Activated T-helper 1 cell treated with Interleukin-2 at 50 U/mL for 16 hours (primary cell): Measurements from ENCODE around the gene RBM24.
"Not testable (repeated sequence)": the region's sequence is repeated elsewhere in the genome, so short reads cannot be mapped to it uniquely, and the experiment has no call there.

Source experiments
- DNase-seq: peaks from one replicate; pipeline ENCODE4 v3.0.0-alpha.2; 2020; ENCODE audit warnings: low read depth

RBM24 gene

DNA sequence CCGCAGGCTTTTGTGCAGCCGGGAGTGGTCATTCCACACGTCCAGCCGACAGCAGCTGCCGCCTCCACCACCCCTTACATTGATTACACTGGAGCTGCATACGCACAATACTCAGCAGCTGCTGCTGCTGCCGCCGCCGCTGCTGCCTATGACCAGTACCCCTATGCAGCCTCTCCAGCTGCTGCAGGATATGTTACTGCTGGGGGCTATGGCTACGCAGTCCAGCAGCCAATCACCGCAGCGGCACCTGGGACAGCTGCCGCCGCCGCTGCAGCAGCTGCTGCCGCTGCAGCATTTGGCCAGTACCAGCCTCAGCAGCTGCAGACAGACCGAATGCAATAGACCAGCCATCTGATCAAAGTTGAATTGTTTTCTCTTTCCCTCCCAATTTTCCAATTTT lies 10.6 kb downstream of the RBM24 start:
- DNase-seq, result no peak

DNA sequence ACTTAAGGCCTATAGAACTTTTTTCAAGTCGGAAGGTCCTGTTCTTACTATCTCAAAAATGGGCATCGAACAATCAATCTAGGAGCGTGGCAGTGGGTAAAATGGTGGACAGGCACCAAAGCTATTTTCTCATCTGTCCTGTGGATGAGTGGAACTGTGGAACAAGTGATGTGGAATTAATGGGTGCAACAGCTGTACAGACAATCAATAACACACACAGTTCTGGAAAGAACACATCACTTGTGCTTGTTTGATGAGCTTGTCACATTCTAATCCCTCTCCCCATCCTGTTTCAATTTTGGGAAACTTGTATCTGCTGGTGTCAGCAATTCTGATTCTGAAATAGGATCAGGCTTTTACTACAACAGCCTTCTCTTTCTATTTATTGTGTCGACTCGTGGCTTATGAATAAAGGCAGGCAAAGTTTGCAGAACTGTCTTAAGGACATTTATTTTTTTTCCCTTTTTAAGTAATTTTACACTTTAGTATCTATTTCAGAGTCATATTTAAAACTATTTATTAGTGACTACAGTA lies 11.5 kb downstream of the RBM24 start:
- DNase-seq, result no peak

DNA sequence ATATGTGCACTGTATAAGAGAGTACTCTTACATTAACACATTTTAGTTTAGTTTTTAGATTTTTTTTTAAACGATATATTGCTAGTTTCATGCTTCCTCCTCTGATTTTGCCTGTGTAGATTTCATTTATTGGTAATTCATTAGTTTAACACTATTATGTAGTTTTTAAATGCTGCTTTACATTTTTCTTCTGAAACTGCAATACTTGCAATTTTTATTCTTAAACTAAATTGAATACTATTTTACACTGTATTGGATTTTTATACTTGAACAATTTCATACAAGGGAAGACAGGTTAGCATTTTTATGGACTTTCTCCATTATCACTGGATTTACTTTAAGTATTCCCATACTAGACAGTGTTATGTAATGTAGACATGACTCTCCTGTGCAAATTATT lies 12.2 kb downstream of the RBM24 start:
- no peak for DNase-seq

DNA sequence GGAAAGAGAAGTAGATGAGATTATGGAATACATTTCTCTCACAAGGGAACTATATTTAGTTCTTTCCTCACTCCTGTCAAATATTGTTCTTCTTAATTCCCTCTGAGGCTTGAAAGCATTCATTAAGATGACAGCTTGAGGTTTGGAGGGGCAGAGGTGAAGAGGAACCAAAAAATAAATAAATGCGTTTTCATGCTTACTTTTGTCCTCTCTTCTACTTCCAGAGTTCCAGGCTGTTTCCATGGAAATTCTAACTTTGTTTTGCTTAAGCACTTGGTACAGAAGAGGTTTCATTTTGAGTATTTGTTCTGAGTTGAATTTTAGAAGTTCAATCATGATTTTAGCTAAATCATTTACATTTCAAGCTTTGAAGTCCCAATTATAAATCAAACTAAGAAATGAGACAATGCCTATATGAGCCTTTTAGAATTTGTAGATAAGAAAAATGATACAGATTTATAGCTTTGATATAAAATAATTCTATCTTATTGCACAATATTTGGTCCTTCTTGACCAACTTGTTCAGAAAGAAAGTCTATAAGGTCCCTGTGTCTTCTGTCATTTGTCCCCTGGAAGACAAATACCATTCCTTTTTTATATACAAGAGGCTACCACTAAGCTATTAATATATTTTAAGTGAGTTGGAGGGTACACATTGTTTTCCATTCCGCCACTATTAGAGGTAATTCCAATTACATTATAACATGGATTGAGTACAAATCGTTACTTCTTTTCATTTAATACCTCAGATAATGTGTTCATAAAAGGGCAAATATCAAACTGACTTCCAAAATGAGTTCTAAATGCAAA lies 16.3 kb downstream of the RBM24 start:
- DNase-seq, result no peak

DNA sequence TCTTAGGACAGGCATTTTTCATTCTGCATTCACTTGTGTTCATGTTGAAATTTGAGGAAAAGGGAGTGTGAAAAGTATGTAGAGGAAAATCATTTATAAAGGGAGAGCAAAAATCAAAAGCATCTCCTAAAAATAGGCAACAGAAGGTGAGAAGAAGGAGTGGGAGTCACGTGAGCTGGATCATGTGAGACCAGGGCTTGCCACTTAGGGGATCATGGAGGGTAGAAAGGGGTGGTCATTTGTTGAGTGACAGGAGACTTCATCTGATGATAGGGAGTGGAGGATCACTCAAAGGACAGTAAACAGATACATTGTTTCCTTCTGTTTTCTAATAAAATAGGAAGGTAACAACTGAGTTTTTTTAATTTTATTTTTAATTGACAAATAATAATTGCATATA lies 17.1 kb downstream of the RBM24 start:
- DNase-seq, result no peak

DNA sequence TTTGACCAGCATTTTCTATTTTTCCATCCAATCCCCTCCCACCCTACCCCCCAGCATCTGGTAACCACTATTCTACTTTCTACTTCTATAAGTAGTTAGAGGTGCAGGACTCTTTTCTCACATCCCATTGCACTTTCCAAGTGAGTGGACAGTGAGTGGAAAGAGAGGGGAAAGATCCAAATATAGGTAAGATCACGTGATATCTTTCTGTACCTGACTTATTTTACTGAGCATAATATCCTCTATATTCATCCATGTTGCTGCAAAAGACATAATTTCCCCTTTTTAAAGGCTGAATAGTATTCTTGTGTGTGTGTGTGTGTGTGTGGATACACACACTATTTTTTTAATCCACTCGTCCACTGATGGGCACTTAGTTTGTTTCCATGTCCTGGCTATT lies 18.1 kb downstream of the RBM24 start:
- no peak for DNase-seq

DNA sequence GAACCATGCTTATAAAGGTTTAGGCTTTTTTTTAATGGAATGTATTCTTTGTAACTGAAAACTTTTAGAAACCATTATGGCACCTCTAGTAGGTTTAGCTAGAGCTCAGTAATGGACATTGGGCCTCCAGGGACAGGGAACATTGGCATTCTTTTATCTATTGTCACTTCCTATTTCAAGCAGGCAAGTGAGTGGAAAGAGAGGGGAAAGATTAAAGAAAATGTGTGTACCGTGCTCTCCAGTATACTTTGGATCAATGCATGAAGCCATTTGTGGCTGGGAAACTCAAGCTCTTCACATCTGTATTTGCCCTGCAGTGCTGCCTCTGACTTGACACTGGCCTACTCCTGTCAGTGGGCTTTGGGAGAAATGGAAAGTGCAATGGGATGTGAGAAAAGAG lies 18.6 kb downstream of the RBM24 start:
- DNase-seq, result no peak

DNA sequence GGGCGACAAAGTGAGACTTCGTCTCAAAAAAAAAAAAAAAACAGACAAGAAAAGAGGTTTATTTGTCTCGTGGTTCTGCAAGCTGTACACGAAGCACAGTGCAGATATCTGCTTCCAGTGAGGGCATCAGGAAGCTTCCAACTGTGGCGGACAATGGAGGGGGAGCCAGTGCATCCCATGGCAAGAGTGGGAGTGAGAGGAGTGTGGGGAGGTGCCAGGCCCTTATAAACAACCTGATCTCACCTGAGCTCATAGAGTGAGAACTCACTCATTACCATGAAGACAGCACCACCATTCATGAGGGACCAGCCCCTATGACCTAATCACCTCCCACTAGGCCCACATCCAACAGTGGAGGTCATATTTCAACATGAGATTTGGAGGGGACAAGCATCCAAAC lies 19.5 kb downstream of the RBM24 start:
- DNase-seq, result no peak

DNA sequence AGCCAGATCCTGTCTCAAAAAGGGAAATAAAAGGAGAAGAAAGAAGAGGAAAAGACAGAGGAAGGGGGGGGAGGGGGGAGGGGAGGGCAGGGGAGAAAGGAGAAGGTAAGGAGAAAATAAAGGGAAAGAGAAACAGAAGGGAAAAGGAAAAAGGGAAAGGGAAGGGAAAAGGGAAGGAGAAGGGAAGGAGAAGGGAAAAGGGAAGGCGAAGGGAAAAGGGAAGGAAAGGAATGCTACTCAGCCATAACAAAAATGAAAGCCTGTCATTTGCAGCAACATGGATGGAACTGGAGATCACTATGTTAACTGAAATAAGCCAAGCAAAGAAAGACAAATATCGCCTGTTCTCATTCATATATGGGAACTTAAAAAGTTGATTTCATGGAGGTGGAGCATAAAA lies 22.3 kb downstream of the RBM24 start:
- no peak for DNase-seq

DNA sequence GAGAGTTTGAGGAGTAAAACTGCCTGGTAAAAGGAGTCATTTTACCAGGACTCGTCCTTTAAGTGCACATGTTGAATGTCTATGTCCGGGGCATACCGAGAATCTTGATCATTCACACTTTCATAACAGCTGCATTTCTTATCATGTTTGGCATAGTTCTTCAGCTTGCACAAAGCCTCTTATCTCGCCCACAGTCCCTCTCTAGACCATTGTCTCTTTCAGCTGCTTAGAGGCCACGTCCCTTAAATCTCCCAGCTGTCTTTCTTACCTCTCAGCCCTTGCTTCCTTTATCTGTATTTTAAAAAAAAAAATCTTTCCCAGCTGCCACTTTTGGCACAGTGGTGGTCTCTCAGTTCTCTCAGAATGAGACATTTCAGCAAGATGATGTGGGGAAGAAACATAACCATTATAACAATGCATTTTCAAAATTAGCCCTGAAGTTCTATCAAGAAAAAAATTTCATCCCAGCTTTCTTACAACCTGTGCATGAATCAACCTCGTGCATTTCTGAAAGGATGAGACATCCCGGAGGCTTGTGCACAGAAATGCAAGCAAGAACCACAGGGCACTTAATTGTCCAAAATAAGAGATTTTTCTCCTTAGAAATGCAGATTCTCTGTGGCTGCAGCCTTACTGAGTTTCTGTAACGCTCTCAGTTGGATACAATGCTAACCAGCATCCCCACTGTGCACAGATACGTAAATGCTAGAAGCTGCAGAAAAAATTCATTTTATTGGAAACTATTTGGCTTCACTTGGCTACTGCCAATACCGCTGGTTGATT lies 24.2 kb downstream of the RBM24 start:
- DNase-seq, result no peak

DNA sequence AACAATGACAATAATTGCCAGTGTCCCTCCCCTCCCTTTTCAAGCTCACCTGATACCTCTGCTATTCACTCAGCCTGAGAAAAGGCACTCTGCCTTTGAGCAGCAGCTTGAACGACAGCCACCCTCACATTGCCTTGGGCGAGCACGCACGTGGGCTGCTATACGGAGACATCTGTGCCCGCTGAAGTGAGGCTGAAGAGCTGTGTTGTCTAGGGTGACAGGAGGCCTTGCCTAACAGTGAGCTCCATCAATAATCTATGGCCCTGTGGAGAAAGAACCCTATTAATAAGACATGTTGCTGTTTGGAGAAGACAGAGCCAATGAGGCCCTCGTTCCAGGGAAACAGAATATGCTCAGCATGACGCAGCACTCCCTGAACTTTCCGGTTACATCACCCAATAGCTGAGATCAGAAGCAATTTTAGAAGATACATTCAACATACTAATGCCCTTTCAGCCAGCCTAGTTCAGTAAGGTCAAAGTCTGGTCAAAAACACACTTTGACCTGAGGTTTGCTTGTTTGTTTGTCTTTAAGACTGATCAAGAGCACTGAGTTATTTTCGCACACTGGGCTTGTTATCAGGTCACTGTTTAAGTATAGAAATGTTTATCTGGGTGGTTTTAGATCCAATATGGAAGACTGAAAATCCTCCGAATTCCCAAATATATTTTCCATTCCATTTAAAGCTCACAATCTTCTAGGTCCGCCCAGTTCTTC lies 30.6 kb downstream of the RBM24 start:
- DNase-seq, result no peak

DNA sequence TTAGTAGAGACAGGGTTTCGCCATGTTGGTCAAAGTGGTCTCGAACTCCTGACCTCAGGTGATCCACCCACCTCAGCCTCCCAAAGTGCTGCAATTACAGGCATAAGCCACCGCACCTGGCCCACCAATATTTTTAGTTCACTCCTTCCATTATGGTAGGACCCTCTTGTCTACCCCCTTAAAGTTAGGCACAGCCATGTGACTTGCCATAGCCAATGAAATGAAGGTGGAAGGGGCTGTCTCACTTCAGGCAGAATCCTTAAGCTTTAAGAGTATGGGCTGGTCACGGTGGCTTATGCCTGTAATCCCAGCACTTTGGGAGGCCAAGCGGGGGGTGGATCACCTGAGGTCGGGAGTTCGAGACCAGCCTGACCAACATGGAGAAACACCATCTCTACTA lies 32.1 kb downstream of the RBM24 start:
- DNase-seq, result not testable (repeated sequence)

DNA sequence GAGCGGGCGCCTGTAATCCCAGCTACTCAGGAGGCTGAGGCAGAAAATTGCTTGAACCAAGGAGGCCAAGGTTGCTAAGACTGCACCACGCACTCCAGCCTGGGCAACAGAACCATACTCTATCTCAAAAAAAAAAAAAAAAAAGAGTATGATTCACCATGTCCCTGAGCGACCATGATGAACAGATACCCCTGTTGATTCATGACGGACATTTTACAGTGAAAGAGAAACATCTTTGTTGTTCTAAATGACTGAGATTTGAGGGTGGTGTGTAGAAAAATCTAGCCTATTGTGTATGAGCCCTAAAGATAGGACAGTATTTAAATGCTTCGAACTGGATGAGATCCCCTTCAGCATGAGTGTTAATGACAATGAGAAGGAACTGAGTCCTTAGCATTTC lies 32.8 kb downstream of the RBM24 start:
- no peak for DNase-seq

DNA sequence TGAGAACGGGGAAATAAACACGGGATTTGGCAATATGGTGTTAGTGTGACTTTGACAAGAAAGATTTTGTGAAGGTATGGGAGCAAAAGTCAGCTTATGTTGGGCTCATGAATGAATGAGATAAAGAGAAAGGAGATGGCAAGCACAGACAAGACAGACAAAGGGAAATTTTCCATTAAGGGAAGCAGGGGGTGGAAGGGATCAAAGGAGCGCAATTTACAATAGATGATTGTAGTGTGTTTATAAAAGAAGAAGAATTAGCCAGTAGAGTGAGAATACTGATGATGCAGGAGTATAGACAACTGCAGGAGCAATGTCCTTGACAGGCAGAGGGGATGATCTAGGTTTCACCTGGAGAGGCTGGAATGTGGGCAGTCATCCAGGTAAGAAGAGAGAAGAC lies 34.1 kb downstream of the RBM24 start:
- DNase-seq, result no peak

DNA sequence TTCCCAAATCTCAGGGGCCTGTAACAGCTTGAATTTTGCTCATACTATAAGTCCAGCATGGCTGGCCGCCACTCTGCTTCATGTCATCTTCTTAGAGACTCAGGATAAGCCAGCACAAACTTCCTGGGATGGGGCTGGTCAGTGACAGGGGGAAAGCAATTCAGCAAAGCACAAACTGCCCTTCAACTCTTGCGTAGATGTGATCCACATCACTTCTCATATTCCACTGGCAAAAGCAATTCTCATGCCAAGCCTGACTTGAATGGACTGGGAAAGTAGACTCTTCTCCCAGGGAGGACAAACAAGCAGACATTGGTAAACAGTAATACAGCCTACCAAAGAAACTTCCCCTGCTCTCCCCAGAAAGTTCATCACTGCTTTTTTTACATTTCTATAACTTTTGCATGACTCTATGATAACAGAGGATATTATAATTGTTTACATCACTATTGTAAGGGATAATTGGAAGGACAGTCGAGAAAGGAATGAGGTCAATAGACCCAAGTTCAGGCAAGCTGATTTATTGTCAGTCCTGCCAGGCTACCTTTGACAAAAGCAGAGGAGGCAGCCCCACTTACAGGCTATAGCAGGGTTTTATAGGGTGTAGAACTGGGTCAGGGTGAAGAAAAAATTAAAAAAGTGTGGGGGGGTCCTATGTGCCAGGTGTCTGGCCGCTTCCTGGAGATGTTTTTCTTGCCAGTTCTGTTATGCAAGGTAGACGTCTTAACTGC lies 37.4 kb downstream of the RBM24 start:
- no peak for DNase-seq

DNA sequence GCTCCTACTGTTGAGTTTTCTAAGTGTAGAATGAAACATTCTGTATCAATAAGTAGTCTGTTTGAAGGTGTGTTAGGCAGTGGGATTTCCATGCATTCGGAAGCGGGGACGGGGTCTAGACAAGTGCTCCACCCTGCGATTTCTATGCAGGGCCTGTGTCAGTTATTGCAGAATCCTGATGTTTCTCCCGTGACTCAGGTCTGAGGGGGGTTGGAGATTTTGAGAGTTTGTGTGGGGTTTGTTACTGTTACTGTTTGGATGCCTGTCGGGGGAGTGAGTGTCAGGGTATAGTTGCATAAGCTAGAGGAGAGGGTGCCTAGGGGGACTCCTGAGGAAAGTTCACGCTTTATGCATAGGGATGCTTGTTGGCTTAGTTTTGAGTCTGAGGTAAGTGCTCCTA lies 39.1 kb downstream of the RBM24 start:
- not testable (repeated sequence) for DNase-seq

DNA sequence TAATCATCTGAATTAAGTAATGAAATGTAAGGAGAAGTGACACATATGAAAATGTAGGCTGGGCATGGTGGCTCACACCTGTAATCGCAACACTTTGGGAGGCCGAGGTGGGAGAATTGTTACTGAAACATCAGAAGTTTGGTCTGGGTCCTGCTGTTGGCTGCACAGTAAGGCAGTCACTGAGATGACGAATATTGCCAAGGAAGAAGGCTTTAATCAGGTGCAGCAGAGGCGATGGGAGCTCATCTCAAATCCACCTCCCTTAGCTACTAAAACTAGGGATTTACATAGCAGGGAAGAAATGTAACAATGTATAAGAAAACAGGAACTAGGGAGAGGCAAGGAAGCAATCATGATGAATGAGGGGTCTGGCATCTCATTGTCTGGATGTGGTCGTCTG lies 50.1 kb downstream of the RBM24 start:
- DNase-seq, result no peak

DNA sequence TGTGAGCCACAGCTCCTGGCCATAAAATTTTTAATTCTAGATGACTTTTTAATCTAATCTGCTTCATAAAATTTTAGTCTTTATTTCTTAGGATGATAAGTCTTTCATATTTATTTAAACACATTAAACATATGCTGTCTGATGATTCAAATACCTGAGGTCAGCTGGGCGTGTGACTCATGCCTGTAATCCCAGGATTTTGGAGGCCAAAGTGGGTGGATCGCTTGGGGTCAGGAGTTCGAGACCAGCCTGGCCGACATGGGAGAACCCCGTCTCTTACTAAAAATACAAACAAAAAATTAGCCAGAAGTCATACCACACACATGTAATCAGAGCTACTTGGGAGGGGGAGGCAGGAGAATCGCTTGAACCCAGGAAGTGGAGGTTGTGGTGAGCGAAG lies 53.1 kb downstream of the RBM24 start:
- DNase-seq, result no peak

DNA sequence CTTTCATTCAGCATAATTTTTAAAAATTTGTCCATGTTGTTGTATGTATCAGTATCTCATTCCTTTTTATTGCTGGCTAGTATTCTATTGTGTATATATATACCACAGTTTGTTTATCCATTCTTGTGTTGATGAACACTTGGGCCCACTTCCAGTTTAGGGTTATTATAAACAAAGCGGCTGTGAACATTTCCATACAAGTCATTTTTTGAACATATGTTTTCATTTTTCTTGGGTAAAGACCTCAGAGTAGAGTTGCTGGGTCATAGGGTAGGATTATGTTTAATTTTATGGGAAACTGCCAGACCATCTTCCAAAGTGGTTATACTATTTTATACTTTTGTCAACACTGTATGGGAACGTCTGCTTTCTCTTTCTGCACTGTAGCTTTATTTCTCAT lies 55.3 kb downstream of the RBM24 start:
- DNase-seq, result no peak

DNA sequence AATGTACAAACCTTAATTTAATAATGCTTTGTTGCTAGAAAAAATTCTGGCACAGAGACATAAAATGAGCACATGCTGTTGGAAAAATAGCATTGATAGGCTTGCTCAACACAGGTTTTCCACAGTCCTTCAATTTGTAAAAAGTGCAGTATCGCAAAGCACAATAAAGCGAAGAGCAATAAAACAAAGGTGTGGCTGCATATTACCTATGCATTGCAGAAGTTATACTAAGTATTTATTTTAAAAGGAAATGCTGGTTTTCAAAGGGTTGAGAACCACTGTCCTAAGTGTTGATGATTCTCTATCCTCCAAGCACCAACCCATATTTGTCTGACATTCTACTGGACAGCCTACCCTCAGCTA lies 58.1 kb downstream of the RBM24 start:
- DNase-seq, result no peak

DNA sequence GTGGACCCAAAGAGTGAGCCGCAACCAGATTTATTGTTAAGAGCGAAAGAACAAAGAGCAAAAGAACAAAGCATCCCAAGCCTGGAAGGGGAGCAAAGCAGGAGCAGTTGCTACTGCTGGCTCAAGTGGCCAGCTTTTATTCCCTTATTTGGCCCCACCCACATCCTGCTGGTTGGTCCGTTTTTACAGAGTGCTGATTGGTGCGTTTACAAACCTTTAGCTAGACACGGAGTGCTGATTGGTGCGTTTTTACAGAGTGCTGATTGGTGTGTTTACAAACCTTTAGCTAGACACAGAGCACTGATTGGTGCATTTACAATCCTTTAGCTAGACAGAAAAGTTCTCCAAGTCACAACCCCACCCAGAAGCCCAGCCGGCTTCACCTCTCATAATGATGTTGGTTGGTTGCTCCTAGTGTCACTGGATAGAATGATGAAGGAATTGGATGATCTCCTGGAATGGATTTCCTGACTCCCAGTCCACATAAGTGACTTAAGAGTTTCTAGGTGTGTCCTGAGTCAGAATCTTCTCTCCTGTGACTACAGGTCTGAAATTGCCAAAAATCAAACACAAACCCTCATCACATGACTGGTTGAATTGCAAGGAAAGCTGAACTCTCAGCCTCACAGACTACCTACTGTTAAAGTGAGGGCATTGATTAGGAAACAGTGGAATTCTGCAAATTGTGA lies 60.1 kb downstream of the RBM24 start:
- DNase-seq, result no peak

DNA sequence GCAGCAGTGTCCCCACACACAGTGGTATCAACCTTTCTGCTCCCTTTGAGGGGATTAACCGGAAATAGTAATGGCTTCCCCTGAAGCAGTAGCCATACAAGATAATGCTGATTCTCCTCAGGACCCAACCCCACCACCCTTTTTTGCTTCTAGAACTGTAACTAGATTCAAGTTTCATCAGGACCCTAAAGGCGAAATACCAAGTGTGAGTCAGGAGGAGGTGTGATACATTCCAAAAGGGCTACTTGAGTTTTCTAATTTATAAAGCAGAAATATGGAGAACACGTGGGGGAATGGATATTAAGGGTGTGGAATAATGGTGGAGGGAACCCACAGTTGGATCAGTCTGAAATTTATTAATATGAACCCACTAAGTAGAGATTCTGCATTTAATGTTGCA lies 60.7 kb downstream of the RBM24 start:
- DNase-seq, result no peak
